HCT116 (cell line): ENCODE data around the gene HMX1. TPM values are rescaled to one million over a fixed set of nuclear protein-coding genes. Genes with fewer than 3 reads are reported as not detected.

Source experiments
- ATAC-seq: fragments of 200-7000 bp; cut with Tn5 transposase; 2 replicates; pipeline ENCODE4 v1.9.1; 2020; ENCODE audit warnings: mild to moderate bottlenecking, moderate library complexity
- BruUV-seq: library from RNA; stranded (reverse); fragments of 400-500 nt; replicated peaks from 2 replicates; lab custom pipeline; 2021; lab: Mats Ljungman, UMichigan
- CTCF ChIA-PET: fragments of 300-600 bp; sonication (Branson Sonifier 250); formaldehyde crosslinking; loops from one replicate; lab custom pipeline; 2021; ENCODE audit warnings: antibody characterized with exemption; lab: Charles Lee
- POLR2A ChIA-PET: fragments of 300-600, 350-600 bp; sonication (Branson Sonifier 250); formaldehyde crosslinking; loops from one replicate; lab custom pipeline; 2021; ENCODE audit warnings: antibody characterized with exemption; lab: Charles Lee
- RAD21 ChIA-PET, 2 experiments: fragments of 300-600 bp; sonication (Branson Sonifier 250); formaldehyde crosslinking; loops; one replicate each; lab custom pipeline; 2023; ENCODE audit warnings: low total read pairs in 2 of 2; ENCODE audit not compliant: uncharacterized antibody in 2 of 2, unreplicated experiment in 2 of 2, low non-redundant PET in 1 of 2; lab: Charles Lee
- DNase-seq: peaks from one replicate; pipeline ENCODE4 v3.0.0-alpha.2; 2010; ENCODE audit warnings: low read depth, low spot score
- H2AFZ ChIP-seq: fragments of 200-600 bp; shearing (Covaris generic), sonication (generic); 2 replicates; pipeline ENCODE4 v1.6.1; 2017; ENCODE audit warnings: low read depth, mixed run types, mixed read lengths, antibody characterized with exemption, low read length; ENCODE audit not compliant: poor library complexity, severe bottlenecking
- H3K27ac ChIP-seq: 2 replicates; pipeline ENCODE4 v1.5.1; 2012; ENCODE audit warnings: low read depth, low read length
- H3K27me3 ChIP-seq: fragments of 200-600 bp; sonication (generic); 2 replicates; pipeline ENCODE4 v1.6.1; 2016; ENCODE audit warnings: mixed run types, low read length, mixed read lengths; ENCODE audit not compliant: insufficient read depth
- H3K36me3 ChIP-seq, 2 experiments: fragments of 200-500 bp in 1 of 2; fragments of 200-600 bp in 1 of 2; sonication (Bioruptor generic) in 1 of 2; sonication (generic) in 1 of 2; 2 replicates each; pipeline versions ENCODE4 v1.5.1 to v1.6.1; 2014 to 2016; ENCODE audit warnings: low read length in 2 of 2, inconsistent platforms in 1 of 2, mixed read lengths in 1 of 2, mixed run types in 1 of 2; ENCODE audit not compliant: insufficient read depth in 2 of 2, control insufficient read depth in 1 of 2
- H3K4me1 ChIP-seq, 2 experiments: fragments of 200-600 bp in 1 of 2; sonication (generic) in 1 of 2; 2 replicates each; pipeline versions ENCODE4 v1.5.1 to v1.6.1; 2012 to 2017; ENCODE audit warnings: low read length in 2 of 2, inconsistent platforms in 1 of 2, mild to moderate bottlenecking in 1 of 2, mixed read lengths in 1 of 2, mixed run types in 1 of 2, moderate library complexity in 1 of 2; ENCODE audit not compliant: insufficient read depth in 2 of 2, control insufficient read depth in 1 of 2
- H3K4me2 ChIP-seq: fragments of 200-600 bp; sonication (generic); 2 replicates; pipeline ENCODE4 v1.6.1; 2017; ENCODE audit warnings: mixed run types, low read length, mixed read lengths
- H3K4me3 ChIP-seq, 2 experiments: fragments of 200-600 bp in 1 of 2; sonication (generic) in 1 of 2; replicated peaks in 1 of 2; 2 replicates each; pipeline ENCODE4 v1.5.1; 2011 to 2016; ENCODE audit warnings: low read length in 2 of 2, control low read depth in 1 of 2, low read depth in 1 of 2, mild to moderate bottlenecking in 1 of 2, mixed read lengths in 1 of 2, mixed run types in 1 of 2
- H3K79me2 ChIP-seq: fragments of 200-600 bp; sonication (generic); 2 replicates; pipeline ENCODE4 v1.6.1; 2017; ENCODE audit warnings: mild to moderate bottlenecking, mixed run types, low read length, moderate library complexity, mixed read lengths; ENCODE audit not compliant: insufficient read depth
- H3K9ac ChIP-seq: fragments of 200-600 bp; sonication (generic); 2 replicates; pipeline ENCODE4 v1.6.1; 2016; ENCODE audit warnings: low read length, mixed read lengths
- H3K9me2 ChIP-seq: fragments of 200-600 bp; sonication (generic), shearing (Covaris generic); 2 replicates; pipeline ENCODE4 v1.6.1; 2017; ENCODE audit warnings: mixed run types, mild to moderate bottlenecking, moderate library complexity; ENCODE audit not compliant: insufficient read depth
- H3K9me3 ChIP-seq, 2 experiments: fragments of 200-500 bp in 1 of 2; fragments of 200-600 bp in 1 of 2; sonication (Bioruptor generic) in 1 of 2; sonication (generic) in 1 of 2; 2 replicates each; pipeline ENCODE4 v1.6.1; 2014 to 2017; ENCODE audit warnings: low read length in 2 of 2, mixed read lengths in 2 of 2, inconsistent platforms in 1 of 2, low read depth in 1 of 2, mild to moderate bottlenecking in 1 of 2, mixed run types in 1 of 2, moderate library complexity in 1 of 2; ENCODE audit not compliant: control insufficient read depth in 1 of 2, insufficient read depth in 1 of 2
- H4K20me1 ChIP-seq: fragments of 200-600 bp; sonication (generic), shearing (Covaris generic); 2 replicates; pipeline ENCODE4 v1.6.1; 2017; ENCODE audit warnings: mixed run types, mild to moderate bottlenecking, moderate library complexity; ENCODE audit not compliant: insufficient read depth
- CBX3 ChIP-seq: IDR thresholded peaks from 2 replicates; pipeline ENCODE4 v1.6.1; 2012; ENCODE audit warnings: low read depth
- CEBPB ChIP-seq: IDR thresholded peaks from 2 replicates; pipeline ENCODE4 v1.6.1; 2012; ENCODE audit warnings: low read depth
- CTCF ChIP-seq, 3 experiments: fragments of 200-600 bp in 1 of 3; sonication (generic) in 1 of 3; IDR thresholded peaks in 2 of 3; conservative IDR thresholded peaks in 1 of 3; 2 replicates each; pipeline ENCODE4 v1.5.1; 2012 to 2017; ENCODE audit warnings: low read depth in 2 of 3, low read length in 2 of 3, antibody characterized with exemption in 1 of 3, borderline replicate concordance in 1 of 3, control low read depth in 1 of 3, mild to moderate bottlenecking in 1 of 3, mixed read lengths in 1 of 3, mixed run types in 1 of 3, moderate library complexity in 1 of 3; ENCODE audit not compliant: insufficient read depth in 1 of 3
- ELF1 ChIP-seq: IDR thresholded peaks from 2 replicates; pipeline ENCODE4 v1.6.1; 2012; ENCODE audit warnings: low read depth, borderline replicate concordance
- EZH2 ChIP-seq: fragments of 200-600 bp; sonication (generic); IDR thresholded peaks from 2 replicates; pipeline ENCODE4 v1.6.1; 2017; ENCODE audit warnings: antibody characterized with exemption, mixed run types
- EZH2phosphoT487 ChIP-seq: fragments of 200-600 bp; IDR thresholded peaks from 2 replicates; pipeline ENCODE4 v1.6.1; 2018; ENCODE audit warnings: antibody characterized with exemption, borderline replicate concordance
- FOSL1 ChIP-seq: IDR thresholded peaks from 2 replicates; pipeline ENCODE4 v1.6.1; 2012; ENCODE audit warnings: low read depth
- JUND ChIP-seq: IDR thresholded peaks from 2 replicates; pipeline ENCODE4 v1.6.1; 2012
- POLR2A ChIP-seq: IDR thresholded peaks from 2 replicates; pipeline ENCODE4 v1.7.0; 2011; ENCODE audit warnings: borderline replicate concordance; ENCODE audit not compliant: insufficient read depth, insufficient read length; ENCODE audit errors: extremely low read depth
- POLR2AphosphoS5 ChIP-seq: IDR thresholded peaks from 2 replicates; pipeline ENCODE4 v1.6.1; 2011; ENCODE audit warnings: mild to moderate bottlenecking, low read depth, low read length, moderate library complexity
- RAD21 ChIP-seq: IDR thresholded peaks from 2 replicates; pipeline ENCODE4 v1.6.1; 2012; ENCODE audit warnings: low read depth, mild to moderate bottlenecking
- REST ChIP-seq: IDR thresholded peaks from 2 replicates; pipeline ENCODE4 v1.6.1; 2012; ENCODE audit warnings: low read depth
- SIN3A ChIP-seq: IDR thresholded peaks from 2 replicates; pipeline ENCODE4 v1.6.1; 2012; ENCODE audit warnings: low read depth
- TCF7L2 ChIP-seq: IDR thresholded peaks from 2 replicates; pipeline ENCODE4 v1.7.0; 2011; ENCODE audit warnings: borderline replicate concordance, inconsistent platforms; ENCODE audit not compliant: insufficient read depth, insufficient read length; ENCODE audit errors: extremely low read depth
- YY1 ChIP-seq: IDR thresholded peaks from 2 replicates; pipeline ENCODE4 v1.6.1; 2011; ENCODE audit warnings: low read length, low read depth, moderate library complexity, mild to moderate bottlenecking; ENCODE audit not compliant: insufficient replicate concordance; ENCODE audit errors: extremely low read depth
- ZFX ChIP-seq: fragments of 450-650 bp; IDR thresholded peaks from 2 replicates; pipeline ENCODE4 v1.6.1; 2017
- ZNF274 ChIP-seq: fragments of 200-500 bp; sonication (Bioruptor generic); IDR thresholded peaks from 2 replicates; pipeline ENCODE4 v1.6.1; 2014; ENCODE audit warnings: mild to moderate bottlenecking, low read depth, low read length, inconsistent platforms
- intact Hi-C: fragments of 100-400 bp; cut with micrococcal nuclease; formaldehyde crosslinking; loops from 2 replicates; pipeline ENCODE4 v1.10.0; 2022
- total RNA-seq: library from RNA; stranded (reverse); gene quantifications from one replicate; pipeline ENCODE4 v1.2.1, GENCODE V29; 2021; ENCODE audit not compliant: unreplicated experiment
- TF ChIP-seq, protein P1 (sequence below): IDR thresholded peaks from 2 replicates; pipeline ENCODE4 v1.6.1; 2011; ENCODE audit warnings: mild to moderate bottlenecking, low read length, moderate library complexity; ENCODE audit not compliant: insufficient replicate concordance; ENCODE audit errors: extremely low read depth
- TF ChIP-seq, protein P2 (sequence below): IDR thresholded peaks from 2 replicates; pipeline ENCODE4 v1.6.1; 2012
- TF ChIP-seq, protein P3 (sequence below): IDR thresholded peaks from 2 replicates; pipeline ENCODE4 v1.6.1; 2012

Gene HMX1
- total RNA-seq, 1 experiment from 2014 or later, result 0.39 TPM

- no peak overlapping the region for H3K4me3 ChIP-seq
- no peaks in the 10 kb centered on the region for H3K36me3 ChIP-seq
- ChIA-PET CTCF (no interaction called here), RAD21 (no interaction called here), POLR2A (no interaction called here)
- peaks cover 0 to 4% of the 10 kb centered on the region in 2 experiments; a peak in 1 of 4 replicates for H3K9me3 ChIP-seq
- H3K9me2 ChIP-seq, result no peaks in the 10 kb centered on the region
- no peak overlapping the region for H2AFZ ChIP-seq
- TF ChIP-seq, protein P1, sequence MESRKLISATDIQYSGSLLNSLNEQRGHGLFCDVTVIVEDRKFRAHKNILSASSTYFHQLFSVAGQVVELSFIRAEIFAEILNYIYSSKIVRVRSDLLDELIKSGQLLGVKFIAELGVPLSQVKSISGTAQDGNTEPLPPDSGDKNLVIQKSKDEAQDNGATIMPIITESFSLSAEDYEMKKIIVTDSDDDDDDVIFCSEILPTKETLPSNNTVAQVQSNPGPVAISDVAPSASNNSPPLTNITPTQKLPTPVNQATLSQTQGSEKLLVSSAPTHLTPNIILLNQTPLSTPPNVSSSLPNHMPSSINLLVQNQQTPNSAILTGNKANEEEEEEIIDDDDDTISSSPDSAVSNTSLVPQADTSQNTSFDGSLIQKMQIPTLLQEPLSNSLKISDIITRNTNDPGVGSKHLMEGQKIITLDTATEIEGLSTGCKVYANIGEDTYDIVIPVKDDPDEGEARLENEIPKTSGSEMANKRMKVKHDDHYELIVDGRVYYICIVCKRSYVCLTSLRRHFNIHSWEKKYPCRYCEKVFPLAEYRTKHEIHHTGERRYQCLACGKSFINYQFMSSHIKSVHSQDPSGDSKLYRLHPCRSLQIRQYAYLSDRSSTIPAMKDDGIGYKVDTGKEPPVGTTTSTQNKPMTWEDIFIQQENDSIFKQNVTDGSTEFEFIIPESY, result no peak
- TF ChIP-seq POLR2A (no peak), CTCF (IDR thresholded peaks at IDR 0.05 in 2 of 3, conservative IDR thresholded peaks at IDR 0.05 in 1 of 3; ENCODE audit: borderline replicate concordance in 1 of 3, insufficient read depth in 1 of 3, low read depth in 2 of 3, low read length in 2 of 3) (no peak), JUND (no peak), EZH2phosphoT487 (no peak), POLR2AphosphoS5 (no peak), YY1 (no peak), ZFX (no peak), ZNF274 (no peak), ELF1 (no peak), FOSL1 (no peak), SIN3A (no peak), EZH2 (no peak), REST (no peak), RAD21 (no peak), TCF7L2 (no peak), CEBPB (no peak), CBX3 (no peak)
- TF ChIP-seq, protein P2, sequence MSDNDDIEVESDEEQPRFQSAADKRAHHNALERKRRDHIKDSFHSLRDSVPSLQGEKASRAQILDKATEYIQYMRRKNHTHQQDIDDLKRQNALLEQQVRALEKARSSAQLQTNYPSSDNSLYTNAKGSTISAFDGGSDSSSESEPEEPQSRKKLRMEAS, result no peak
- TF ChIP-seq, protein P3, sequence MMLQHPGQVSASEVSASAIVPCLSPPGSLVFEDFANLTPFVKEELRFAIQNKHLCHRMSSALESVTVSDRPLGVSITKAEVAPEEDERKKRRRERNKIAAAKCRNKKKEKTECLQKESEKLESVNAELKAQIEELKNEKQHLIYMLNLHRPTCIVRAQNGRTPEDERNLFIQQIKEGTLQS, result no peak
- ATAC-seq (no peak), DNase-seq (no peak)
- intact Hi-C loops, result loop anchor here (10.0 kb wide), 1 partner anchor 284 kb away; no protein-coding TSS in a partner anchor
- no peaks in the 10 kb centered on the region for H4K20me1 ChIP-seq
- H3K4me1 ChIP-seq, result peaks cover 0 to 5% of the 10 kb centered on the region in 2 experiments; a peak in 1 of 4 replicates
- H3K9ac ChIP-seq, result no peak overlapping the region
- H3K4me2 ChIP-seq, result no peak overlapping the region
- no peak overlapping the region for H3K27ac ChIP-seq
- BruUV-seq, result no TSS peak
- H3K27me3 ChIP-seq, result no peaks in the 10 kb centered on the region
- no peaks in the 10 kb centered on the region for H3K79me2 ChIP-seq
These were observed 17.2 kb upstream of the HMX1 start for GRCh38 chr4:8888856-8889255.
